Karpas-422 (cell line): ENCODE results near the gene COL24A1. TPM values are rescaled to one million over a fixed set of nuclear protein-coding genes. Genes with fewer than 3 reads are reported as not detected.

Source experiments
- DNase-seq: peaks from one replicate; pipeline ENCODE4 v3.0.0-alpha.2; 2015
- H2AFZ ChIP-seq: fragments of 200-600 bp; sonication (generic); 2 replicates; pipeline ENCODE4 v1.6.1; 2014; ENCODE audit warnings: antibody characterized with exemption, low read length, mixed read lengths
- H3K27ac ChIP-seq: fragments of 200-600 bp; sonication (generic); 2 replicates; pipeline ENCODE4 v1.5.1; 2014; ENCODE audit warnings: mild to moderate bottlenecking, low read length, moderate library complexity
- H3K27me3 ChIP-seq: fragments of 200-600 bp; sonication (generic); 2 replicates; pipeline ENCODE4 v1.6.1; 2014; ENCODE audit warnings: low read length, mixed read lengths
- H3K36me3 ChIP-seq: fragments of 200-600 bp; sonication (generic); 2 replicates; pipeline ENCODE4 v1.6.1; 2014; ENCODE audit warnings: low read length, mixed read lengths; ENCODE audit not compliant: insufficient read depth
- H3K4me1 ChIP-seq: fragments of 200-600 bp; sonication (generic); 2 replicates; pipeline ENCODE4 v1.6.1; 2014; ENCODE audit warnings: mild to moderate bottlenecking, low read length, mixed read lengths
- H3K4me2 ChIP-seq: fragments of 200-600 bp; sonication (generic); 2 replicates; pipeline ENCODE4 v1.6.1; 2014; ENCODE audit warnings: low read length, low read depth, mild to moderate bottlenecking; ENCODE audit not compliant: poor library complexity, severe bottlenecking
- H3K4me3 ChIP-seq: fragments of 200-600 bp; sonication (generic); 2 replicates; pipeline ENCODE4 v1.5.1; 2014; ENCODE audit warnings: mild to moderate bottlenecking, antibody characterized with exemption, low read length, mixed read lengths
- H3K79me2 ChIP-seq: fragments of 200-600 bp; sonication (generic); 2 replicates; pipeline ENCODE4 v1.6.1; 2014; ENCODE audit warnings: mild to moderate bottlenecking, low read length, mixed read lengths
- H3K9ac ChIP-seq: fragments of 200-600 bp; sonication (generic); 2 replicates; pipeline ENCODE4 v1.6.0; 2014; ENCODE audit warnings: low read length
- H3K9me2 ChIP-seq: fragments of 200-600 bp; sonication (generic), shearing (Covaris generic); replicated peaks from 2 replicates; pipeline ENCODE4 v1.6.0; 2014; ENCODE audit warnings: mild to moderate bottlenecking, low read length, moderate library complexity; ENCODE audit not compliant: insufficient read depth
- H3K9me3 ChIP-seq: fragments of 300-700, 200-600 bp; sonication (generic); 2 replicates; pipeline ENCODE4 v1.6.1; 2014; ENCODE audit warnings: low read length, mixed read lengths
- H4K20me1 ChIP-seq: fragments of 200-600 bp; sonication (generic); 2 replicates; pipeline ENCODE4 v1.6.1; 2014; ENCODE audit warnings: mild to moderate bottlenecking, antibody characterized with exemption, low read length, low read depth; ENCODE audit not compliant: insufficient read depth
- total RNA-seq: library from RNA; depleted of rRNA; stranded (reverse); fragments of >200 nt; shearing (Covaris generic); gene quantifications from 2 replicates; pipeline ENCODE4 v1.2.3, GENCODE V29; 2014; ENCODE audit warnings: low replicate concordance

Gene COL24A1
- total RNA-seq, 1 experiment from 2014 or later = not detected

GRCh38 chr1:86067626-86068025 is 88.9 kb downstream of the COL24A1 start:
- no peak for DNase-seq
- H3K9me2 ChIP-seq = no peaks in the 10 kb centered on the region
- H3K9me3 ChIP-seq = no peaks in the 10 kb centered on the region
- H4K20me1 ChIP-seq = no peaks in the 10 kb centered on the region
- H3K79me2 ChIP-seq = no peaks in the 10 kb centered on the region
- H3K36me3 ChIP-seq = no peaks in the 10 kb centered on the region
- H2AFZ ChIP-seq = no peak overlapping the region
- H3K27ac ChIP-seq = no peak overlapping the region
- H3K4me1 ChIP-seq = no peaks in the 10 kb centered on the region
- H3K4me2 ChIP-seq = no peak overlapping the region
- no peak overlapping the region for H3K4me3 ChIP-seq
- H3K9ac ChIP-seq = no peak overlapping the region
- no peaks in the 10 kb centered on the region for H3K27me3 ChIP-seq

GRCh38 chr1:86064899-86065298 is 91.7 kb downstream of the COL24A1 start:
- H3K4me1 ChIP-seq = no peaks in the 10 kb centered on the region
- no peaks in the 10 kb centered on the region for H3K9me3 ChIP-seq
- H3K79me2 ChIP-seq = no peaks in the 10 kb centered on the region
- H3K9ac ChIP-seq = no peak overlapping the region
- no peak overlapping the region for H3K4me2 ChIP-seq
- H3K9me2 ChIP-seq = no peaks in the 10 kb centered on the region
- no peak overlapping the region for H2AFZ ChIP-seq
- DNase-seq = no peak
- no peak overlapping the region for H3K27ac ChIP-seq
- H3K4me3 ChIP-seq = no peak overlapping the region
- H4K20me1 ChIP-seq = no peaks in the 10 kb centered on the region
- no peaks in the 10 kb centered on the region for H3K36me3 ChIP-seq
- H3K27me3 ChIP-seq = no peaks in the 10 kb centered on the region

GRCh38 chr1:86063721-86064120 is 92.9 kb downstream of the COL24A1 start:
- Histone ChIP-seq H3K79me2 (no peaks in the 10 kb centered on the region), H2AFZ (no peak overlapping the region), H4K20me1 (no peaks in the 10 kb centered on the region), H3K4me1 (no peaks in the 10 kb centered on the region), H3K4me2 (no peak overlapping the region), H3K9me2 (no peaks in the 10 kb centered on the region), H3K4me3 (no peak overlapping the region), H3K36me3 (no peaks in the 10 kb centered on the region), H3K9ac (no peak overlapping the region), H3K9me3 (no peaks in the 10 kb centered on the region), H3K27ac (no peak overlapping the region), H3K27me3 (no peaks in the 10 kb centered on the region)
- no peak for DNase-seq

- H3K9me3 ChIP-seq = no peaks in the 10 kb centered on the region
- H2AFZ ChIP-seq = no peak overlapping the region
- H3K4me2 ChIP-seq = no peak overlapping the region
- no peaks in the 10 kb centered on the region for H3K79me2 ChIP-seq
- no peaks in the 10 kb centered on the region for H3K4me1 ChIP-seq
- no peaks in the 10 kb centered on the region for H4K20me1 ChIP-seq
- H3K9me2 ChIP-seq = no peaks in the 10 kb centered on the region
- H3K27me3 ChIP-seq = no peaks in the 10 kb centered on the region
- DNase-seq = no peak
- no peaks in the 10 kb centered on the region for H3K36me3 ChIP-seq
- H3K27ac ChIP-seq = no peak overlapping the region
- no peak overlapping the region for H3K4me3 ChIP-seq
- no peak overlapping the region for H3K9ac ChIP-seq
Measured at GRCh38 chr1:86062453-86062852, 94.1 kb downstream of the COL24A1 start.

GRCh38 chr1:86061551-86061990 is 95.0 kb downstream of the COL24A1 start:
- Histone ChIP-seq H2AFZ (no peak overlapping the region), H3K4me1 (no peaks in the 10 kb centered on the region), H3K4me2 (no peak overlapping the region), H3K27me3 (no peaks in the 10 kb centered on the region), H3K9me2 (no peaks in the 10 kb centered on the region), H3K9me3 (no peaks in the 10 kb centered on the region), H3K27ac (no peak overlapping the region), H3K4me3 (no peak overlapping the region), H3K36me3 (no peaks in the 10 kb centered on the region), H4K20me1 (no peaks in the 10 kb centered on the region), H3K79me2 (no peaks in the 10 kb centered on the region), H3K9ac (no peak overlapping the region)
- no peak for DNase-seq

GRCh38 chr1:86054396-86054795 is 102.2 kb downstream of the COL24A1 start:
- H3K4me1 ChIP-seq = no peaks in the 10 kb centered on the region
- H3K9me3 ChIP-seq = no peaks in the 10 kb centered on the region
- H3K27ac ChIP-seq = no peak overlapping the region
- no peak for DNase-seq
- H3K9me2 ChIP-seq = no peaks in the 10 kb centered on the region
- no peaks in the 10 kb centered on the region for H4K20me1 ChIP-seq
- H3K79me2 ChIP-seq = no peaks in the 10 kb centered on the region
- H3K4me2 ChIP-seq = no peak overlapping the region
- H3K27me3 ChIP-seq = no peaks in the 10 kb centered on the region
- H2AFZ ChIP-seq = no peak overlapping the region
- H3K9ac ChIP-seq = no peak overlapping the region
- H3K4me3 ChIP-seq = no peak overlapping the region
- H3K36me3 ChIP-seq = no peaks in the 10 kb centered on the region

- H3K9ac ChIP-seq = no peak overlapping the region
Measured at GRCh38 chr1:86052948-86053698, 103.4 kb downstream of the COL24A1 start.

GRCh38 chr1:86035101-86035500 is 121.5 kb downstream of the COL24A1 start:
- Histone ChIP-seq H3K9me2 (no peaks in the 10 kb centered on the region), H2AFZ (no peak overlapping the region), H3K79me2 (no peaks in the 10 kb centered on the region), H3K27me3 (no peaks in the 10 kb centered on the region), H4K20me1 (no peaks in the 10 kb centered on the region), H3K27ac (no peak overlapping the region), H3K4me3 (no peak overlapping the region), H3K4me1 (no peaks in the 10 kb centered on the region), H3K9me3 (no peaks in the 10 kb centered on the region), H3K36me3 (no peaks in the 10 kb centered on the region), H3K4me2 (no peak overlapping the region), H3K9ac (no peak overlapping the region)
- DNase-seq = no peak

More at GRCh38 chr1:86052948-86053698, 103.4 kb downstream of the COL24A1 start:
- Histone ChIP-seq H3K27ac (no peak overlapping the region), H3K9me3 (no peaks in the 10 kb centered on the region), H3K36me3 (no peaks in the 10 kb centered on the region), H3K4me3 (no peak overlapping the region), H3K27me3 (no peaks in the 10 kb centered on the region), H2AFZ (no peak overlapping the region), H3K4me1 (no peaks in the 10 kb centered on the region), H4K20me1 (no peaks in the 10 kb centered on the region), H3K4me2 (no peak overlapping the region), H3K79me2 (no peaks in the 10 kb centered on the region), H3K9me2 (no peaks in the 10 kb centered on the region)
- DNase-seq = no peak
